PC-9 (cell line): Measurements from ENCODE around the gene NR4A1. TPM values are rescaled to one million over a fixed set of nuclear protein-coding genes. Genes with fewer than 3 reads are reported as not detected.

ENCODE experiments used
- Bru-seq: library from RNA; stranded (reverse); fragments of 400-500 nt; gene quantifications from one replicate; lab custom pipeline; 2021; lab: Mats Ljungman, UMichigan
- BruChase-seq, 2 experiments: library from RNA; stranded (reverse); fragments of 400-500 nt; gene quantifications; one replicate each; lab custom pipeline; 2021; lab: Mats Ljungman, UMichigan
- BruUV-seq: library from RNA; stranded (reverse); fragments of 400-500 nt; replicated peaks from 2 replicates; lab custom pipeline; 2021; lab: Mats Ljungman, UMichigan
- CTCF ChIA-PET: fragments of 300-600 bp; sonication (Branson Sonifier 250); formaldehyde crosslinking; loops from one replicate; lab custom pipeline; 2022; ENCODE audit warnings: antibody characterized with exemption; lab: Charles Lee
- POLR2A ChIA-PET: fragments of 300-600 bp; sonication (Branson Sonifier 250); formaldehyde crosslinking; loops from one replicate; lab custom pipeline; 2022; ENCODE audit warnings: antibody characterized with exemption; ENCODE audit not compliant: unreplicated experiment; lab: Charles Lee
- DNase-seq, 2 experiments: peaks; one replicate each; pipeline versions ENCODE4 v3.0.0 to v3.0.0-alpha.2; 2015 to 2022; ENCODE audit warnings: mixed read lengths in 1 of 2
- H2AFZ ChIP-seq: fragments of 200-600 bp; sonication (generic); 2 replicates; pipeline ENCODE4 v1.8.1; 2017; ENCODE audit warnings: antibody characterized with exemption
- H3F3A ChIP-seq: fragments of 200-600 bp; sonication (generic); 2 replicates; pipeline ENCODE4 v1.8.1; 2017; ENCODE audit warnings: antibody characterized with exemption, mild to moderate bottlenecking, low read depth; ENCODE audit not compliant: insufficient read depth
- H3K27ac ChIP-seq: fragments of 200-600 bp; sonication (generic); 2 replicates; pipeline ENCODE4 v1.6.1; 2016; ENCODE audit warnings: mixed run types
- H3K27me3 ChIP-seq: fragments of 200-600 bp; sonication (generic); 2 replicates; pipeline ENCODE4 v1.6.1; 2016; ENCODE audit warnings: low read depth, mixed run types; ENCODE audit not compliant: insufficient read depth
- H3K36me3 ChIP-seq: fragments of 200-600 bp; sonication (generic); 2 replicates; pipeline ENCODE4 v1.6.1; 2016; ENCODE audit warnings: low read depth, mixed run types
- H3K4me1 ChIP-seq: fragments of 200-600 bp; sonication (generic); replicated peaks from 2 replicates; pipeline ENCODE4 v1.6.1; 2016; ENCODE audit warnings: mixed run types; ENCODE audit not compliant: insufficient read depth
- H3K4me2 ChIP-seq: fragments of 200-600 bp; sonication (generic); 2 replicates; pipeline ENCODE4 v1.6.1; 2017; ENCODE audit warnings: mixed run types
- H3K4me3 ChIP-seq: fragments of 200-600 bp; sonication (generic); 2 replicates; pipeline ENCODE4 v1.6.1; 2016; ENCODE audit warnings: mixed run types
- H3K79me2 ChIP-seq: fragments of 200-600 bp; sonication (generic); 2 replicates; pipeline ENCODE4 v1.6.1; 2017; ENCODE audit warnings: low read depth, mixed run types
- H3K9me2 ChIP-seq: fragments of 200-600 bp; sonication (generic); 2 replicates; pipeline ENCODE4 v1.8.1; 2017; ENCODE audit warnings: mild to moderate bottlenecking; ENCODE audit not compliant: insufficient read depth
- H3K9me3 ChIP-seq: fragments of 200-600 bp; sonication (generic); 2 replicates; pipeline ENCODE4 v1.8.1; 2016; ENCODE audit warnings: low read depth; ENCODE audit not compliant: insufficient read depth
- H4K20me1 ChIP-seq: fragments of 200-600 bp; sonication (generic); 2 replicates; pipeline ENCODE4 v1.8.1; 2017; ENCODE audit not compliant: insufficient read depth
- CTCF ChIP-seq: fragments of 200-600 bp; sonication (generic); conservative IDR thresholded peaks from 2 replicates; pipeline ENCODE4 v1.6.1; 2017; ENCODE audit warnings: mixed run types, antibody characterized with exemption, mild to moderate bottlenecking, moderate library complexity
- EZH2 ChIP-seq: fragments of 200-600 bp; sonication (generic); IDR thresholded peaks from 2 replicates; pipeline ENCODE4 v1.8.0; 2017; ENCODE audit warnings: antibody characterized with exemption, low read depth
- intact Hi-C: fragments of 100-400 bp; cut with micrococcal nuclease; formaldehyde crosslinking; loops from one replicate; pipeline ENCODE4 v1.10.0; 2022; ENCODE audit not compliant: unreplicated experiment
- long read RNA-seq: library from polyadenylated mRNA; stranded (forward); transcript quantifications from one replicate; pipeline ENCODE4 v2.0.0, GENCODE V29; 2022
- total RNA-seq: library from RNA; stranded (reverse); gene quantifications from 2 replicates; pipeline ENCODE4 v1.2.3, GENCODE V29; 2021

Gene NR4A1
- total RNA-seq (6.5 and 13.4 TPM in 2 replicates), Bru-seq, nascent RNA (percentile 67 among the genes with signal in this experiment), BruChase-seq, experiment 1, labeled RNA remaining after a 2-hour chase (percentile 82 among the genes with signal in this experiment), BruChase-seq, experiment 2, labeled RNA remaining after a 6-hour chase (percentile 85 among the genes with signal in this experiment)
- long read RNA-seq, partial matches to known transcripts = 2 of 7 reads
- long read RNA-seq, other reads (novel, unspliced or antisense) = 4 of 7 reads

- Histone ChIP-seq H3K79me2 (no peaks in the 10 kb centered on the region), H3K9me2 (no peaks in the 10 kb centered on the region), H3K4me1 (peaks cover 20% of the 10 kb centered on the region), H3K27ac (no peak within 1 kb of the TSS), H3K9me3 (no peaks in the 10 kb centered on the region), H3K36me3 (no peaks in the 10 kb centered on the region), H3K27me3 (no peaks in the 10 kb centered on the region), H3K4me3 (peak within 1 kb of the TSS; percentile 64), H2AFZ (peak within 1 kb of the TSS; percentile 87), H4K20me1 (no peaks in the 10 kb centered on the region), H3K4me2 (peak within 1 kb of the TSS; percentile 99), H3F3A (peaks cover 24% of the 10 kb centered on the region)
- intact Hi-C loops = loop anchor here (2.0 kb wide), 1 partner anchor 14 kb away; no protein-coding TSS in a partner anchor
- ChIA-PET CTCF (interaction anchor here (0.6 to 1.1 kb wide), 5 partner anchors 18 to 236 kb away, joined by 3 to 9 read pairs (median 4); no protein-coding TSS in a partner anchor), POLR2A (interaction anchor here (0.5 to 1.6 kb wide), 12 partner anchors 10 to 920 kb away, joined by 3 to 38 read pairs (median 4); no protein-coding TSS in a partner anchor)
- peak; percentile 66 to 94 for DNase-seq
- no TSS peak for BruUV-seq
- TF ChIP-seq EZH2 (no peak), CTCF (no peak)
Observed at GRCh38 chr12:52050758-52051541, at the start of gene NR4A1. Gene NR4A1 (plus strand): TSS chr12:52051442. CDS start chr12:52054329, 2,887 bp downstream.

- POLR2A ChIA-PET = no interaction called here
Observed at GRCh38 chr12:52003016-52003550, 48.2 kb upstream of the NR4A1 start.

More at GRCh38 chr12:52003016-52003550, 48.2 kb upstream of the NR4A1 start:
- Histone ChIP-seq H2AFZ (no peak overlapping the region), H3K36me3 (no peaks in the 10 kb centered on the region), H3K27me3 (no peaks in the 10 kb centered on the region), H3K9me2 (no peaks in the 10 kb centered on the region), H3K4me1 (no peaks in the 10 kb centered on the region), H4K20me1 (no peaks in the 10 kb centered on the region), H3K9me3 (no peaks in the 10 kb centered on the region), H3K27ac (no peak overlapping the region), H3K79me2 (no peaks in the 10 kb centered on the region), H3K4me2 (no peak overlapping the region), H3F3A (0 out of 2 replicates have a peak, but pooled peaks cover 4% of the 10 kb centered on the region), H3K4me3 (no peak overlapping the region)
- CTCF ChIA-PET = interaction anchor here (1.9 to 2.6 kb wide), 3 partner anchors 17 to 22 kb away, joined by 18 to 25 read pairs (median 19); no protein-coding TSS in a partner anchor
- no TSS peak for BruUV-seq
- intact Hi-C loops = loop anchor here (5.0 kb wide), 1 partner anchor 119 kb away; no protein-coding TSS in a partner anchor
- TF ChIP-seq CTCF (no peak), EZH2 (no peak)
- DNase-seq = no peak
